Measurements from ENCODE around the gene XXYLT1.

XXYLT1 gene

DNA sequence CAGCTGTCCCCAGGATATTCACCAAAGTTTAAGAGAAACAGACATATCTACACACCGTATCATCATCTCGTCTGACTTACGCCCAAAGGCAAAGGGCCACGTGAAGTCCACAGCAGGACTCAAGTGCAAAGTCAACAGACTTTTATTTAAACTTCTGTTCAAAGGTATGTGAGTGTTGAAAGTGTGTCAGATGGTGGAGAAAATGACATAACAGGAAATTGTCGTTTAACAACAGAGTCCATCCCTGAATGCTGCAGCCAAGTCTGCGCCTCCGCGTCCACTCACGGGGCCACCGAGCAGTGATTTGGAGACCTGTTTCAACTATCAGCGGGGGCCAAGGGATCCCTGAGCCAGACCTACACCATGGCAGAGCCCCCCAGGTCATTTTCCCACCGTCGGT is 165.6 kb downstream of the XXYLT1 start:
- in situ Hi-C loops (cut with MboI; ENCODE audit: low pct_unique_long_range_greater_than_20kb, low sequenced_read_pairs, unreplicated experiment), result loop anchor here (10.0 kb wide), 1 partner anchor 421 kb away; the partner anchor contains the start of gene FAM43A
- DNase-seq (ENCODE audit: low spot score), result no peak
- TF ChIP-seq, protein P1, sequence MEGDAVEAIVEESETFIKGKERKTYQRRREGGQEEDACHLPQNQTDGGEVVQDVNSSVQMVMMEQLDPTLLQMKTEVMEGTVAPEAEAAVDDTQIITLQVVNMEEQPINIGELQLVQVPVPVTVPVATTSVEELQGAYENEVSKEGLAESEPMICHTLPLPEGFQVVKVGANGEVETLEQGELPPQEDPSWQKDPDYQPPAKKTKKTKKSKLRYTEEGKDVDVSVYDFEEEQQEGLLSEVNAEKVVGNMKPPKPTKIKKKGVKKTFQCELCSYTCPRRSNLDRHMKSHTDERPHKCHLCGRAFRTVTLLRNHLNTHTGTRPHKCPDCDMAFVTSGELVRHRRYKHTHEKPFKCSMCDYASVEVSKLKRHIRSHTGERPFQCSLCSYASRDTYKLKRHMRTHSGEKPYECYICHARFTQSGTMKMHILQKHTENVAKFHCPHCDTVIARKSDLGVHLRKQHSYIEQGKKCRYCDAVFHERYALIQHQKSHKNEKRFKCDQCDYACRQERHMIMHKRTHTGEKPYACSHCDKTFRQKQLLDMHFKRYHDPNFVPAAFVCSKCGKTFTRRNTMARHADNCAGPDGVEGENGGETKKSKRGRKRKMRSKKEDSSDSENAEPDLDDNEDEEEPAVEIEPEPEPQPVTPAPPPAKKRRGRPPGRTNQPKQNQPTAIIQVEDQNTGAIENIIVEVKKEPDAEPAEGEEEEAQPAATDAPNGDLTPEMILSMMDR (IDR thresholded peaks at IDR 0.05; ENCODE audit: extremely low read depth, insufficient read depth, missing control alignments), result no peak

DNA sequence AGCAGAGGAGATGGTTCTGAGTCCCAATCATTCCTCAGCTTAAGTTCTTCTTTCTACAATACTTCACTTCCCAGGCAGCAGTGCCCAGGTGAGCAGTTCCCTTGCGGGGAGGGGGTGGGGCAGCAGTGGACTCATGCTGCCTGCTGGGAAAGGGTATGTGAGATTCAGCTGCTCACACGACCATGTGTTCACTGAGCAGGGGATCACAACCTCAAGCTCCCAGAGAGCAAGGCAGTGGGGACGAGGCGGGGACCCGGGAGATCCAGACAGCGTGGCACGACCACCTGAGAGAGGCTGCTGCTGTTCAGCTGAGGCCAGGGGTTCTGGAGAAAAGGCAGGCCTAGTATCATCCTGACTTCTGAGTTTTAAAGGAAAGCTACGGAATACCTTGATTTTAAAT is 166.6 kb downstream of the XXYLT1 start:
- TF ChIP-seq, protein P1 (IDR thresholded peaks at IDR 0.05; ENCODE audit: extremely low read depth, insufficient read depth, missing control alignments), result no peak
- in situ Hi-C loops (cut with MboI; ENCODE audit: low pct_unique_long_range_greater_than_20kb, low sequenced_read_pairs, unreplicated experiment), result loop anchor here (10.0 kb wide), 1 partner anchor 420 kb away; the partner anchor contains the start of gene FAM43A
- no peak for DNase-seq (ENCODE audit: low spot score)

- TF ChIP-seq, protein P1 (IDR thresholded peaks at IDR 0.05; ENCODE audit: extremely low read depth, insufficient read depth, missing control alignments), result no peak
- in situ Hi-C loops (cut with MboI; ENCODE audit: low pct_unique_long_range_greater_than_20kb, low sequenced_read_pairs, unreplicated experiment), result loop anchor here (10.0 kb wide), 1 partner anchor 419 kb away; the partner anchor contains the start of gene FAM43A
- DNase-seq (ENCODE audit: low spot score), result no peak
Measured at GRCh38 chr3:195103623-195104022, 167.3 kb downstream of the XXYLT1 start.

GRCh38 chr3:195102609-195103467 is 168.1 kb downstream of the XXYLT1 start:
- no peak for DNase-seq (ENCODE audit: low spot score)
- in situ Hi-C loops (cut with MboI; ENCODE audit: low pct_unique_long_range_greater_than_20kb, low sequenced_read_pairs, unreplicated experiment), result loop anchor here (10.0 kb wide), 1 partner anchor 418 kb away; the partner anchor contains the start of gene FAM43A
- TF ChIP-seq, protein P1 (IDR thresholded peaks at IDR 0.05; ENCODE audit: extremely low read depth, insufficient read depth, missing control alignments), result no peak

- TF ChIP-seq, protein P1 (IDR thresholded peaks at IDR 0.05; ENCODE audit: extremely low read depth, insufficient read depth, missing control alignments), result no peak
- DNase-seq (ENCODE audit: low spot score), result no peak
- in situ Hi-C loops (cut with MboI; ENCODE audit: low pct_unique_long_range_greater_than_20kb, low sequenced_read_pairs, unreplicated experiment), result loop anchor here (10.0 kb wide), 1 partner anchor 417 kb away; the partner anchor contains the start of gene FAM43A
Measured at GRCh38 chr3:195101927-195102608, 168.9 kb downstream of the XXYLT1 start.

DNA sequence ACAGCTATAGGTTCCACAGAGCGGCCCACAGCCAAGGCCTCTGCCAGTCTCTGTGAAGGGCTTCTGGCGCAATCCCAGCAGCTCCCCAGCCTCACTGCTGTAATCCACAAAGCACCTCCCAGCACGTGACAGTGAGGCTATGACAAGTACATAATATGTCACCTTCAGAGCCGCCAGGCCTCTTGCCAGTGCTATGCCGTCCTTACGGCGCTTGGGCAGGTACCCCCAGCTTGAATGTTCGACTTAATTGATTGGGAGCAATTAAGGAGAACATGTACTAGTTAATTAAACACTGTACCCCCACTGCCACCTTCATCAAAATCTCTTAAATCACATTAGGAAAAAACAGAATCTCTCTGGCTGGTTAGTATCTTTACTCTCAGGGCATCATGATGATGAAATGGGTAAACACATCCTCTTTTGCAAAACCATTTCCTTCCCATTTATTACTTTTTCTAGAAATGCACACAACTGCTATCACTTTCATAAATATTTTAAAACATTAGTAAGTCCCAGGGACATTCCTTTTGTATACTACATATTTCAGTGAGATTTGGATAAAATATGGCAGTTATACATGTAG is 169.9 kb downstream of the XXYLT1 start:
- peak; percentile 73 for DNase-seq (ENCODE audit: low spot score)
- in situ Hi-C loops (cut with MboI; ENCODE audit: low pct_unique_long_range_greater_than_20kb, low sequenced_read_pairs, unreplicated experiment), result loop anchor here (10.0 kb wide), 1 partner anchor 416 kb away; the partner anchor contains the start of gene FAM43A
- TF ChIP-seq, protein P1 (IDR thresholded peaks at IDR 0.05; ENCODE audit: extremely low read depth, insufficient read depth, missing control alignments), result no peak
